Measurements from ENCODE around the gene SRSF12.

GRCh38 chr6:89084954-89085353 lies 32.9 kb downstream of the SRSF12 start:
- TF ChIP-seq CTCF (IDR thresholded peaks at IDR 0.05) (no peak), POLR2AphosphoS5 (IDR thresholded peaks at IDR 0.05) (no peak), POLR2A (IDR thresholded peaks at IDR 0.05) (no peak)

Data from prostate gland (tissue), 2 donors.